CD4-positive, alpha-beta T cell treated with Interleukin-2 at 100 ng/mL for 4 hours (primary cell): ENCODE results near the gene MYOM3.

Experiments used
- DNase-seq: peaks from one replicate; pipeline ENCODE4 v3.0.0-alpha.2; 2020; ENCODE audit warnings: low spot score

The MYOM3 gene

GRCh38 chr1:24114753-24115152 lies 2.8 kb upstream of the MYOM3 start:
- no peak for DNase-seq

- no peak for DNase-seq
Observed at GRCh38 chr1:24113641-24114033, 1.7 kb upstream of the MYOM3 start.

GRCh38 chr1:24111262-24111995 lies 506 bp downstream of the MYOM3 start:
- DNase-seq, result no peak

GRCh38 chr1:24110642-24111261 lies 1.2 kb downstream of the MYOM3 start:
- DNase-seq, result no peak

- no peak for DNase-seq
Observed at GRCh38 chr1:24109686-24110475, 2.1 kb downstream of the MYOM3 start.

GRCh38 chr1:24109166-24109483 lies 2.8 kb downstream of the MYOM3 start:
- no peak for DNase-seq

GRCh38 chr1:24108334-24109165 lies 3.4 kb downstream of the MYOM3 start:
- no peak for DNase-seq

- no peak for DNase-seq
Observed at GRCh38 chr1:24107462-24108138, 4.3 kb downstream of the MYOM3 start.

GRCh38 chr1:24105368-24106160 lies 6.4 kb downstream of the MYOM3 start:
- DNase-seq, result no peak

- DNase-seq, result no peak
Observed at GRCh38 chr1:24104854-24105253, 7.1 kb downstream of the MYOM3 start.

GRCh38 chr1:24103879-24104278 lies 8.1 kb downstream of the MYOM3 start:
- DNase-seq, result no peak

GRCh38 chr1:24103408-24103807 lies 8.5 kb downstream of the MYOM3 start:
- DNase-seq, result no peak

GRCh38 chr1:24102961-24103360 lies 9.0 kb downstream of the MYOM3 start:
- DNase-seq, result no peak

- no peak for DNase-seq
Observed at GRCh38 chr1:24101796-24102586, 9.9 kb downstream of the MYOM3 start.

- DNase-seq, result no peak
Observed at GRCh38 chr1:24100945-24101737, 10.8 kb downstream of the MYOM3 start.

- DNase-seq, result no peak
Observed at GRCh38 chr1:24098943-24099638, 12.8 kb downstream of the MYOM3 start.

GRCh38 chr1:24098102-24098501 lies 13.8 kb downstream of the MYOM3 start:
- no peak for DNase-seq

- no peak for DNase-seq
Observed at GRCh38 chr1:24097663-24098062, 14.3 kb downstream of the MYOM3 start.

GRCh38 chr1:24096739-24097103 lies 15.2 kb downstream of the MYOM3 start:
- no peak for DNase-seq
